IMR-90 (cell line): ENCODE measurements around the gene ENO2. TPM values are rescaled to one million over a fixed set of nuclear protein-coding genes. Genes with fewer than 3 reads are reported as not detected.
A peak's percentile ranks its signal among the peaks of the same experiment; 100 is the strongest.

ENCODE experiments used
- ATAC-seq: fragments of 200-7000 bp; cut with Tn5 transposase; 2 replicates; pipeline ENCODE4 v1.9.1; 2020; ENCODE audit warnings: low read depth, mild to moderate bottlenecking, moderate library complexity
- BruUV-seq: library from RNA; stranded (reverse); fragments of 400-500 nt; replicated peaks from 2 replicates; lab custom pipeline; 2021; lab: Mats Ljungman, UMichigan
- CTCF ChIA-PET: fragments of 300-600 bp; formaldehyde crosslinking; extraction: SDS; loops from one replicate; lab custom pipeline; 2021; ENCODE audit warnings: antibody characterized with exemption; lab: Yijun Ruan, JAX
- POLR2A ChIA-PET: fragments of 300-600 bp; sonication (Branson Sonifier 250); formaldehyde crosslinking; loops from one replicate; lab custom pipeline; 2022; ENCODE audit warnings: antibody characterized with exemption; ENCODE audit not compliant: unreplicated experiment; lab: Charles Lee
- DNase-seq: peaks from one replicate; pipeline ENCODE4 v3.0.0; 2013
- H2AFZ ChIP-seq: replicated peaks from 2 replicates; pipeline ENCODE3; 2013; ENCODE audit warnings: low read length, mild to moderate bottlenecking; ENCODE audit not compliant: poor library complexity
- H2AK5ac ChIP-seq: 2 replicates; pipeline ENCODE4 v1.6.1; 2013; ENCODE audit warnings: low read depth, low read length, inconsistent platforms
- H2AK9ac ChIP-seq: replicated peaks from 2 replicates; pipeline ENCODE3; 2013; ENCODE audit warnings: mild to moderate bottlenecking, low read depth, low read length, moderate library complexity; ENCODE audit not compliant: poor library complexity
- H2BK120ac ChIP-seq: 2 replicates; pipeline ENCODE4 v1.6.1; 2013; ENCODE audit warnings: low read depth, low read length, inconsistent platforms
- H2BK15ac ChIP-seq: 3 replicates; pipeline ENCODE4 v1.6.1; 2013; ENCODE audit warnings: low read depth, low read length, inconsistent platforms
- H2BK20ac ChIP-seq: 2 replicates; pipeline ENCODE4 v1.6.1; 2013; ENCODE audit warnings: low read depth, mild to moderate bottlenecking, inconsistent platforms, low read length, moderate library complexity
- H2BK5ac ChIP-seq: 2 replicates; pipeline ENCODE4 v1.6.1; 2013; ENCODE audit warnings: mild to moderate bottlenecking, low read depth, low read length, inconsistent platforms; ENCODE audit not compliant: poor library complexity, severe bottlenecking
- H3K14ac ChIP-seq: replicated peaks from 2 replicates; pipeline ENCODE4 v1.6.1; 2013; ENCODE audit warnings: low read depth, low read length, inconsistent platforms
- H3K18ac ChIP-seq: 2 replicates; pipeline ENCODE4 v1.6.1; 2013; ENCODE audit warnings: low read depth, low read length, control low read depth
- H3K23ac ChIP-seq: 2 replicates; pipeline ENCODE4 v1.6.1; 2013; ENCODE audit warnings: low read depth, low read length, inconsistent platforms
- H3K27ac ChIP-seq: 2 replicates; pipeline ENCODE4 v1.5.1; 2013; ENCODE audit warnings: mild to moderate bottlenecking, control low read depth, low read length; ENCODE audit not compliant: insufficient read depth
- H3K27me3 ChIP-seq: 2 replicates; pipeline ENCODE4 v1.6.1; 2013; ENCODE audit warnings: low read length; ENCODE audit not compliant: control insufficient read depth, insufficient read depth
- H3K36me3 ChIP-seq: 2 replicates; pipeline ENCODE4 v1.6.1; 2013; ENCODE audit warnings: low read length, mixed read lengths; ENCODE audit not compliant: control insufficient read depth, insufficient read depth
- H3K4ac ChIP-seq: 2 replicates; pipeline ENCODE4 v1.6.1; 2013; ENCODE audit warnings: low read depth, low read length, inconsistent platforms
- H3K4me1 ChIP-seq: 2 replicates; pipeline ENCODE4 v1.6.1; 2013; ENCODE audit warnings: low read length, mixed read lengths; ENCODE audit not compliant: control insufficient read depth, insufficient read depth
- H3K4me2 ChIP-seq: 2 replicates; pipeline ENCODE4 v1.6.1; 2013; ENCODE audit warnings: low read depth, mild to moderate bottlenecking, control low read depth, low read length, moderate library complexity
- H3K4me3 ChIP-seq: 2 replicates; pipeline ENCODE4 v1.5.1; 2013; ENCODE audit warnings: low read depth, mild to moderate bottlenecking, control low read depth, low read length, moderate library complexity; ENCODE audit not compliant: insufficient read depth
- H3K56ac ChIP-seq: 2 replicates; pipeline ENCODE4 v1.6.1; 2013; ENCODE audit warnings: low read length, inconsistent platforms; ENCODE audit not compliant: insufficient read depth; ENCODE audit errors: extremely low read depth
- H3K79me1 ChIP-seq, 2 experiments: 2 replicates each; pipeline ENCODE4 v1.6.1; 2013; ENCODE audit warnings: low read length in 2 of 2, inconsistent platforms in 1 of 2, low read depth in 1 of 2
- H3K9ac ChIP-seq: 2 replicates; pipeline ENCODE4 v1.6.1; 2013; ENCODE audit warnings: low read depth, low read length, control low read depth
- H3K9me1 ChIP-seq: 2 replicates; pipeline ENCODE4 v1.6.1; 2013; ENCODE audit warnings: low read length, inconsistent platforms; ENCODE audit not compliant: insufficient read depth
- H3K9me3 ChIP-seq: 2 replicates; pipeline ENCODE4 v1.6.1; 2013; ENCODE audit warnings: low read length; ENCODE audit not compliant: control insufficient read depth, insufficient read depth
- H4K20me1 ChIP-seq: 2 replicates; pipeline ENCODE4 v1.6.1; 2013; ENCODE audit warnings: low read length, inconsistent platforms; ENCODE audit not compliant: insufficient read depth
- H4K5ac ChIP-seq: 2 replicates; pipeline ENCODE4 v1.6.1; 2013; ENCODE audit warnings: mild to moderate bottlenecking, low read depth, low read length, control low read depth
- H4K8ac ChIP-seq, 2 experiments: 2 replicates each; pipeline ENCODE4 v1.6.1; 2013; ENCODE audit warnings: low read depth in 2 of 2, low read length in 2 of 2, control low read depth in 1 of 2, inconsistent platforms in 1 of 2
- H4K91ac ChIP-seq: 2 replicates; pipeline ENCODE4 v1.6.1; 2013; ENCODE audit warnings: low read depth, low read length, inconsistent platforms; ENCODE audit not compliant: insufficient read depth
- POLR2A ChIP-seq: IDR thresholded peaks from 2 replicates; pipeline ENCODE4 v1.6.1; 2012; ENCODE audit warnings: mild to moderate bottlenecking, low read depth, low read length
- SMC3 ChIP-seq: fragments of 150-350 bp; IDR thresholded peaks from 2 replicates; pipeline ENCODE4 v1.6.1; 2016; ENCODE audit warnings: low read depth, mild to moderate bottlenecking, antibody characterized with exemption, low read length, moderate library complexity
- WGBS, 2 experiments: methylation state at CpG; one replicate each; pipeline versions ENCODE4 v1.1.5 to v1.1.7; 2013; ENCODE audit warnings: missing lambda C conversion rate in 2 of 2; ENCODE audit not compliant: insufficient read length in 1 of 2; ENCODE audit errors: extremely low coverage in 2 of 2; 5-methylcytosine and 5-hydroxymethylcytosine counted together
- dilution Hi-C: fragments of 300-500 bp; cut with HindIII; formaldehyde crosslinking; loops from one replicate; pipeline ENCODE4 v1.14.3; 2018; ENCODE audit warnings: low sequenced_read_pairs; ENCODE audit not compliant: unreplicated experiment
- in situ Hi-C: fragments of 300-500 bp; cut with MboI; formaldehyde crosslinking; loops from 3 replicates; pipeline ENCODE4 v1.14.3; 2019; ENCODE audit warnings: low sequenced_read_pairs, inconsistent platforms, mixed read lengths
- intact Hi-C: fragments of 100-400 bp; cut with micrococcal nuclease; formaldehyde crosslinking; loops from 2 replicates; pipeline ENCODE4 v1.10.0; 2022
- polyA plus RNA-seq, 3 experiments: library from polyadenylated mRNA; depleted of rRNA; stranded (reverse); fragments of >200 nt; gene quantifications; 2 replicates each; pipeline ENCODE4 v1.2.3, GENCODE V29; 2012; ENCODE audit warnings: low replicate concordance in 1 of 3
- total RNA-seq: library from RNA; depleted of rRNA; stranded (reverse); fragments of >200 nt; gene quantifications from 2 replicates; pipeline ENCODE4 v1.2.3, GENCODE V29; 2012
- TF ChIP-seq, protein P1 (sequence below): conservative IDR thresholded peaks from 2 replicates; pipeline ENCODE4 v1.5.1; 2012; ENCODE audit warnings: mild to moderate bottlenecking, low read depth, low read length, improper control_type of control experiment
- TF ChIP-seq, protein P2 (sequence below): fragments of 150-350 bp; IDR thresholded peaks from 2 replicates; pipeline ENCODE4 v1.6.1; 2017; ENCODE audit warnings: mild to moderate bottlenecking, antibody characterized with exemption, low read length, low read depth

Gene ENO2
- total and polyA plus RNA-seq, 2 of the 4 experiments (the other 2 are of a cell fraction) = 28.3 to 92.8 TPM

DNA sequence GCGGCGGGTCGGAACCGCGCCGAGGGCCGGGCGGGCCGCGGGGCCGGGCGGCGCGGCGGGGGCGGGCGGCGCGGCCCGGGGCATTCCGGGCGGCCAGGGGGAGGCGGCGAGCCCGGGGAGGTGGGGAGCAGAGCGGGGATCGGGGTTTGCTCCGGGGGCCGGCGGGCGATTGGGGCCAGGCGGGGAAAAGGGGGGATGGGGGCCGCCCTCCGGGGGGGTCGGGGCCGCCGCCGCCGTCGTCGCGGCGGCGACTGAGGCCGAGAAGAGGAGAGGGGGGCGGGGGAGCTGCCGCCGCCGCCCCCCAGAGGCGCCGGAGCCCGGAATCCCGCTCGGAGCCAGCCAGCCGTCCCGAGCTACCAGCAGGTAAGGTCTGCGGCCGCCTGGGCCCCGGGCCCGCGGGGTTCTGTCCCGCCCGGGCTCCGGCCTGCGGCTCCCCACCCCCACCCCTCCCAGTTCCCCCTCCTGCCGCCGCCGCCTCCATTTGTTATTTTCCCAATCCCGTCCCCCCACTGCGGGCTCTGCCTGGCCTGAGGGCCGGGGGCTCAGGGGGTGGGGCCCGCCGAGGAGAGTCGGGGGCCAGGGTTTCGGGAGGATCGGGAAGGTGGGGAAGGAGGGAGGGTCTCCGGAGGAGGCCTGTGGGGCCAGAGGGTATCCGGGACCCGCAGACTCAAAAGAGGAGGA lies 13.8 kb downstream of the ENO2 start:
- in situ Hi-C loops (no loop called here), intact Hi-C loops (no loop called here), dilution Hi-C loops (no loop called here)
- 0% methylated on average over 13 of the region's 79 CpGs; no CpG with 5 or more reads in 1 of the 2 experiments for WGBS, 2 experiments
- Histone ChIP-seq H3K4ac (peak overlapping the region; percentile 83), H3K27me3 (no peaks in the 10 kb centered on the region), H3K9me3 (no peaks in the 10 kb centered on the region), H4K8ac (peak overlapping the region in 1 of 2 experiments; percentile 54; a peak in 2 of 4 replicates), H2BK120ac (no peak overlapping the region), H2AFZ (peak overlapping the region; percentile 59), H2AK5ac (peak overlapping the region; percentile 51), H3K9ac (peak overlapping the region; percentile 76), H3K14ac (peak overlapping the region; percentile 91), H3K4me3 (peak overlapping the region; percentile 93), H3K79me1 (peaks cover 11 to 50% of the 10 kb centered on the region in 2 experiments; a peak in 3 of 4 replicates), H3K4me1 (peaks cover 26% of the 10 kb centered on the region), H3K4me2 (peak overlapping the region; percentile 98), H2BK15ac (no peak overlapping the region), H2AK9ac (peak overlapping the region; percentile 94), H3K18ac (peak overlapping the region; percentile 0; the same call in 1 of the 2 replicates), H2BK20ac (no peak overlapping the region), H4K20me1 (peaks cover 43% of the 10 kb centered on the region), H2BK5ac (peak overlapping the region; percentile 89), H3K23ac (peak overlapping the region; percentile 96), H4K91ac (no peak overlapping the region), H3K27ac (peak overlapping the region; percentile 95), H3K56ac (0 out of 2 replicates have a peak overlapping the region, but pooled peaks have one; percentile 76), H3K36me3 (peaks cover 7% of the 10 kb centered on the region), H4K5ac (peak overlapping the region; percentile 49), H3K9me1 (peaks cover 8% of the 10 kb centered on the region)
- ATAC-seq (no peak; the same call in 1 of the 2 replicates), DNase-seq (no peak)
- TF ChIP-seq, protein P1, sequence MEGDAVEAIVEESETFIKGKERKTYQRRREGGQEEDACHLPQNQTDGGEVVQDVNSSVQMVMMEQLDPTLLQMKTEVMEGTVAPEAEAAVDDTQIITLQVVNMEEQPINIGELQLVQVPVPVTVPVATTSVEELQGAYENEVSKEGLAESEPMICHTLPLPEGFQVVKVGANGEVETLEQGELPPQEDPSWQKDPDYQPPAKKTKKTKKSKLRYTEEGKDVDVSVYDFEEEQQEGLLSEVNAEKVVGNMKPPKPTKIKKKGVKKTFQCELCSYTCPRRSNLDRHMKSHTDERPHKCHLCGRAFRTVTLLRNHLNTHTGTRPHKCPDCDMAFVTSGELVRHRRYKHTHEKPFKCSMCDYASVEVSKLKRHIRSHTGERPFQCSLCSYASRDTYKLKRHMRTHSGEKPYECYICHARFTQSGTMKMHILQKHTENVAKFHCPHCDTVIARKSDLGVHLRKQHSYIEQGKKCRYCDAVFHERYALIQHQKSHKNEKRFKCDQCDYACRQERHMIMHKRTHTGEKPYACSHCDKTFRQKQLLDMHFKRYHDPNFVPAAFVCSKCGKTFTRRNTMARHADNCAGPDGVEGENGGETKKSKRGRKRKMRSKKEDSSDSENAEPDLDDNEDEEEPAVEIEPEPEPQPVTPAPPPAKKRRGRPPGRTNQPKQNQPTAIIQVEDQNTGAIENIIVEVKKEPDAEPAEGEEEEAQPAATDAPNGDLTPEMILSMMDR = no peak
- TF ChIP-seq, protein P2, sequence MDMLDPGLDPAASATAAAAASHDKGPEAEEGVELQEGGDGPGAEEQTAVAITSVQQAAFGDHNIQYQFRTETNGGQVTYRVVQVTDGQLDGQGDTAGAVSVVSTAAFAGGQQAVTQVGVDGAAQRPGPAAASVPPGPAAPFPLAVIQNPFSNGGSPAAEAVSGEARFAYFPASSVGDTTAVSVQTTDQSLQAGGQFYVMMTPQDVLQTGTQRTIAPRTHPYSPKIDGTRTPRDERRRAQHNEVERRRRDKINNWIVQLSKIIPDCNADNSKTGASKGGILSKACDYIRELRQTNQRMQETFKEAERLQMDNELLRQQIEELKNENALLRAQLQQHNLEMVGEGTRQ = no peak
- TF ChIP-seq SMC3 (no peak), POLR2A (no peak)
- CTCF ChIA-PET = interaction anchor here (0.6 kb wide), 1 partner anchor 874 kb away, joined by 3 read pairs; no protein-coding TSS in a partner anchor
- POLR2A ChIA-PET = interaction anchor here (0.6 kb wide), 1 partner anchor 33 kb away, joined by 3 read pairs; no protein-coding TSS in a partner anchor
- no TSS peak for BruUV-seq
